Lower lobe of right lung (tissue), 2 donors: ENCODE data around the gene CD82. TPM values are rescaled to one million over a fixed set of nuclear protein-coding genes. Genes with fewer than 3 reads are reported as not detected.

Experiments used
- ATAC-seq, 2 donors: fragments of 200-7000 bp; cut with Tn5 transposase; one replicate each; pipeline ENCODE4 v1.9.1; 2020 to 2022; ENCODE audit warnings: mild to moderate bottlenecking in 2 of 2, moderate library complexity in 2 of 2
- DNase-seq: peaks from one replicate; pipeline ENCODE4 v3.0.0-alpha.2; 2020
- H3K27ac ChIP-seq: fragments of 200-600 bp; one replicate; pipeline ENCODE4 v1.8.0; 2022
- H3K27me3 ChIP-seq: fragments of 200-600 bp; one replicate; pipeline ENCODE4 v1.8.0; 2022; ENCODE audit warnings: low read depth
- H3K36me3 ChIP-seq: fragments of 200-600 bp; one replicate; pipeline ENCODE4 v1.8.0; 2022; ENCODE audit warnings: mild to moderate bottlenecking
- H3K4me1 ChIP-seq: fragments of 200-600 bp; one replicate; pipeline ENCODE4 v1.8.0; 2022
- H3K4me3 ChIP-seq: fragments of 200-600 bp; one replicate; pipeline ENCODE4 v1.8.0; 2022; ENCODE audit warnings: mild to moderate bottlenecking
- H3K9me3 ChIP-seq: fragments of 200-600 bp; one replicate; pipeline ENCODE4 v1.8.0; 2022
- intact Hi-C: fragments of 100-400 bp; cut with DNase I; formaldehyde crosslinking; loops from one replicate; pipeline ENCODE4 v1.11.0; 2022
- total RNA-seq: library from RNA; stranded (reverse); fragmentation: NEBNext Ultra II Directional; extraction: Animal tissue kit (Norgen Biotek cat#: 25700); gene quantifications from one replicate; pipeline ENCODE4 v1.2.1, GENCODE V29; 2021
- TF ChIP-seq, protein P1 (sequence below): fragments of 200-600 bp; IDR thresholded peaks from one replicate; pipeline ENCODE4 v1.8.0; 2022; ENCODE audit warnings: antibody characterized with exemption, mild to moderate bottlenecking
- donor health status: DM: no; HTN: yes; CAD: no; lungs with severe emphysema.

CD82 gene
- total RNA-seq, 1 donor from 2014 or later = 129 TPM

DNA sequence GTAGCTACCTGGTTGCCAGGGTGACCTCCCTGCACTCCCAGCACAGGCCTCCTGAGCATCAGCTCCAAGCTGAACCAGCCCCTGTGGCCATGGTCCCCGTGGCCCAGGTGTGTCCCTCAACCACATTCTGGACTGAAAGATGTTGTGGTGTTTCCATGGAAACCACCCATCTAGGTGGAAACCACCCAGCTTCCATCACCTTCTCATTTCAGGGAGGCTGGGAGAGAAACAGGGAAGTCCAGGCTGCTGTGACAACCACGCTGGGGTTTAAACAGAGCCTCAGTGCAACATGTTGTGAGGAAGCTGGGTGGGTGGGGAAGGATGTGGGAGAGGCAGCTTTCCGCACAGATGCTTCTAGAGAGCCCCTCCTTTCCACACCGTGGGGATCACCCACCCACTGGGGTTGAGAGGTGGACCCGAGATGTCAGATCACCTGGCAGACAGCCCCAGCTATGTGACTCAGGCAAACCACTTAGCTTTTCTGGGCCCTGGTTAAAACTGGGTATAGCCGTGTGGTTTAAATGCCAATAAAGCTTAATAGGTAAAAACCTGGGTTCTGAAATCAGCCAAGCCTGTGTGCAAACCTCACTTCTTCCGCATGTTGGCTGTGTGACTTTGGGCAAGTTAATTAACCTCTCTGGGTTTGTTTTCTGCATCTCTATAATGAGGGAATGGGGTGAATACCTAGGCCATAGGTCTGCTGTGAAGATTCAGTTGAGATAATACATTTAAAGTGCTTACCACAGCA, 46.4 kb downstream of the CD82 start:
- Histone ChIP-seq H3K27me3 (no peaks in the 10 kb centered on the region), H3K4me1 (peaks cover 56% of the 10 kb centered on the region), H3K36me3 (peaks cover 27% of the 10 kb centered on the region), H3K9me3 (no peaks in the 10 kb centered on the region), H3K4me3 (no peak overlapping the region), H3K27ac (peak overlapping the region; percentile 31)
- DNase-seq (no peak), ATAC-seq (peak in 1 of 2 donors; percentile 40)
- intact Hi-C loops = no loop called here
- TF ChIP-seq, protein P1, sequence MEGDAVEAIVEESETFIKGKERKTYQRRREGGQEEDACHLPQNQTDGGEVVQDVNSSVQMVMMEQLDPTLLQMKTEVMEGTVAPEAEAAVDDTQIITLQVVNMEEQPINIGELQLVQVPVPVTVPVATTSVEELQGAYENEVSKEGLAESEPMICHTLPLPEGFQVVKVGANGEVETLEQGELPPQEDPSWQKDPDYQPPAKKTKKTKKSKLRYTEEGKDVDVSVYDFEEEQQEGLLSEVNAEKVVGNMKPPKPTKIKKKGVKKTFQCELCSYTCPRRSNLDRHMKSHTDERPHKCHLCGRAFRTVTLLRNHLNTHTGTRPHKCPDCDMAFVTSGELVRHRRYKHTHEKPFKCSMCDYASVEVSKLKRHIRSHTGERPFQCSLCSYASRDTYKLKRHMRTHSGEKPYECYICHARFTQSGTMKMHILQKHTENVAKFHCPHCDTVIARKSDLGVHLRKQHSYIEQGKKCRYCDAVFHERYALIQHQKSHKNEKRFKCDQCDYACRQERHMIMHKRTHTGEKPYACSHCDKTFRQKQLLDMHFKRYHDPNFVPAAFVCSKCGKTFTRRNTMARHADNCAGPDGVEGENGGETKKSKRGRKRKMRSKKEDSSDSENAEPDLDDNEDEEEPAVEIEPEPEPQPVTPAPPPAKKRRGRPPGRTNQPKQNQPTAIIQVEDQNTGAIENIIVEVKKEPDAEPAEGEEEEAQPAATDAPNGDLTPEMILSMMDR = no peak

DNA sequence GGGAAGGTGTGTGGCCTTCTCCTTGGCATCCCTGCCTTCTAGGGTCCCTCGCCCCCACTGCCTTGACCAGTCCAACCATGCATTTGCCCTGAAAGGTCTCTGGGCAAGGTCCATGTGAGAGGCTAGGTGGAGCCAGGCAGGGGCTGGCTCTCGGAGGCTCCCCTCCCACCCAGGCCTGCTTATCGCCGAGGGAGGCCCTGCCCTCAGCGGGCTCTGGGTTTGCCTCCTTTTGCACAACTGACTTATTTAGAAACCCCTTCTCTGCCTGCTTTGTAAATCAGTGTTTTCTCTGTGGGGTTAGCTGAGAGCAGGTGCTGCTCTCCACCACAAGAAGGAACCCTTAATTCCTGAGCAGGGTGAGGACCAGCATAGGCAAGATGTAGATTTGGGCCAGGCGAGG, 47.7 kb downstream of the CD82 start:
- intact Hi-C loops = no loop called here
- ATAC-seq (no peak), DNase-seq (no peak)
- peaks cover 44% of the 10 kb centered on the region for H3K4me1 ChIP-seq
- no peaks in the 10 kb centered on the region for H3K9me3 ChIP-seq
- H3K36me3 ChIP-seq = peaks cover 37% of the 10 kb centered on the region
- no peak overlapping the region for H3K4me3 ChIP-seq
- peak overlapping the region; percentile 11 for H3K27ac ChIP-seq
- TF ChIP-seq, protein P1 = no peak
- no peaks in the 10 kb centered on the region for H3K27me3 ChIP-seq

DNA sequence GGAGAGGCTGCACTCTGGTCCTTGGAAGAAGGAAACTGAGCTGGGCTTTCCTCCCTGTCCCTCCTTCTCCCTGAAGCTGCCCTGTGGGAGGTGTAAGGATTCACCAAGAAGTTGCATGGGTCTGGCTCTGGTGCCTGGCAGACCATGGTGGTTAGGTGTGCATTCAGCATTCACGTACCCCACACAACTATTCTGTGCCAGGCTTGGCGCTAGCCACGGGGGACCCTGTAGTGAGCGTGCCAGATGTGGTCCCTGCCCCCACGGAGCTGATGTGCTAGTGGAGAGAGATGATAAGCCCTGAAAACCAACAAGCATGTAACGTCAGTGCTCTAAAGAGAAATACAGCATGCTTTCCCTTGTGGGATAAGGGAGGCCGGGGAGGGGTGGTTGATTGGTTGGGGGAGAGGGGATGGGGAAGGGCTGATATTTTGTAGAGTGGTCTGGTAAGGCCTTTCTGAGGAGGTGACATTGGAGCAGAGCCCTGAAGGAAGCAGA, 48.9 kb downstream of the CD82 start:
- Histone ChIP-seq H3K4me1 (peaks cover 32% of the 10 kb centered on the region), H3K27ac (no peak overlapping the region)
- intact Hi-C loops = no loop called here

DNA sequence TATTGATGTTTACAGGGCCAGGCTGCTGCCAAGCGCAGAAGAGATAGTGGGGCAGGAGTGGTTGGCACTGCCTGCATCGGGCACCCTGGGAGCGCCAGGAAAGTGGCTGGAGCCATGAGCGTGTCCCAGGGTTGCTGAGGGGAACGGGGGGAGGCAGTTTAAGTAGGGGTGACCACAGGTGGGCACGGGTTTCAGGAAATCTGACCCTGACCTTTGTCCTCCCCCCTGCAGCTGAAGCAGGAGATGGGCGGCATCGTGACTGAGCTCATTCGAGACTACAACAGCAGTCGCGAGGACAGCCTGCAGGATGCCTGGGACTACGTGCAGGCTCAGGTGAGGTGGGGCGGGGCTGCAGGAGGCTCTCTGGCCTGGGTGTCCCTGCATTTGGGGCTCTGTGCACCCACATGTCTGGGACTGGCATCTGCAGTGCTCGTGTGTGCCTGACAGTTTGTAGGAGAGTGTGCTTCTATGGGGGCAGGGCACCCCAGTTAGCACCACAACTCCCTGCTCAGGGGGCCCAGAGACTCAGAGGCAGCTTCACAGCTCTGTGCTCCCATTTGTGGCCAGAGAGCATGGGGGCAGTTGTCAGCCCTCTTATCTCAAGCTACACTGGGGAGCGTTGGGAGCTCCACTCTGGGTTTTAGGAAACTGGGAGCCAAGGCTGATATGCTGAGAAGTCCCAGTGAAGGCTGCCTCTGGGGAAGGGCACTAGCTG, 49.7 kb downstream of the CD82 start:
- H3K27me3 ChIP-seq = no peaks in the 10 kb centered on the region
- H3K9me3 ChIP-seq = no peaks in the 10 kb centered on the region
- TF ChIP-seq, protein P1 = no peak
- no peak overlapping the region for H3K4me3 ChIP-seq
- DNase-seq = peak; percentile 20
- H3K27ac ChIP-seq = no peak overlapping the region
- ATAC-seq = no peak
- H3K36me3 ChIP-seq = peaks cover 50% of the 10 kb centered on the region
- intact Hi-C loops = no loop called here
- peaks cover 23% of the 10 kb centered on the region for H3K4me1 ChIP-seq

More for the DNA sequence above, 48.9 kb downstream of the CD82 start:
- DNase-seq (peak; percentile 32), ATAC-seq (no peak)
- no peak overlapping the region for H3K4me3 ChIP-seq
- H3K9me3 ChIP-seq = no peaks in the 10 kb centered on the region
- no peaks in the 10 kb centered on the region for H3K27me3 ChIP-seq
- H3K36me3 ChIP-seq = peaks cover 49% of the 10 kb centered on the region
- TF ChIP-seq, protein P1 = no peak

DNA sequence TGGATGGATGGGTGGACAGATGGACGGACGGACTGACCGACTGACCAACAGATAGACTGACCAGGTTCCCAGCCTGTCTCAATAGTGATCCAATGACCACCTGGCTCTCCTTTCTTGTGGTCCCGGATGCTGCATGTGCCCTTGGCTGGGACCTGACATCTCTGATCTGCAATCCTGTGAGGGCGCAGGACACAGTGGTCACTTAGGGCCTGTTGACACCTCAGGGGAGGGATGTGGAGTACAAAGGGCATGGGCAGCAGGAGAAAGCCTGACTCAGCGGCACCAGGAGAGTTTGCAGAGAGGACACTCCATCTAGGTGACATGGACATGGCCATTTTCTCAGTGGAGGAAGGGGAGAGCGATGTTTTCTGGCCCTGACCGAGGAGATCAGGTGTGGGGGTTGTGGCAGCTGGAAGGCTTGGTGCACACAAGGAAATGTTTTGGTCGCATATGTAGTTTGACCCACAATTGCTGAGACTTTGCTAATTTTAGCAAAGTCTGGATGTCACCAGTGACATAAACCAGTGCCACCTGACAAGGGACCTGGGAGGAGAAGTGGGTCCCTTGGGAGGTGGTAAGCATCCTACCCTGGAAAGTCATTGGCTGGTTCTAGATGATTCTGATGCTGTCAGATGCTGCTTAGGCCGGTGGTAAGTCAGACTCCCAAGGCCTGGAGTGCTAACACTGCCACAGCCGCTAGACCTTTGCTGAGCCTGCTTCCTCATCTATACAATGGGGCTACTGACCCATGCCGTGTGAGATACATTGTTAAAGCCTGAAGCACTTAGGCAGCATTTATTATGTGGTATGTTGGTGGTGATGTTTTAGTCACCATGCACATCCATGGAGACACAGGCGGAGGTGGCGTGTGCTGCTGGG, 50.7 kb downstream of the CD82 start:
- no peak overlapping the region for H3K4me3 ChIP-seq
- peaks cover 17% of the 10 kb centered on the region for H3K4me1 ChIP-seq
- TF ChIP-seq, protein P1 = no peak
- ATAC-seq (no peak), DNase-seq (no peak)
- H3K27ac ChIP-seq = no peak overlapping the region
- H3K27me3 ChIP-seq = no peaks in the 10 kb centered on the region
- peaks cover 53% of the 10 kb centered on the region for H3K36me3 ChIP-seq
- H3K9me3 ChIP-seq = no peaks in the 10 kb centered on the region
- intact Hi-C loops = no loop called here
